Germinal center (tissue), 1 donor: ENCODE results near the gene NF1.
"Not testable (repeated sequence)": the region's sequence is repeated elsewhere in the genome, so short reads cannot be mapped to it uniquely, and the experiment has no call there.

Experiments used
- DNase-seq: peaks from one replicate; pipeline ENCODE4 v3.0.0; 2012; ENCODE audit warnings: mixed read lengths, low spot score

The NF1 gene, protein sequence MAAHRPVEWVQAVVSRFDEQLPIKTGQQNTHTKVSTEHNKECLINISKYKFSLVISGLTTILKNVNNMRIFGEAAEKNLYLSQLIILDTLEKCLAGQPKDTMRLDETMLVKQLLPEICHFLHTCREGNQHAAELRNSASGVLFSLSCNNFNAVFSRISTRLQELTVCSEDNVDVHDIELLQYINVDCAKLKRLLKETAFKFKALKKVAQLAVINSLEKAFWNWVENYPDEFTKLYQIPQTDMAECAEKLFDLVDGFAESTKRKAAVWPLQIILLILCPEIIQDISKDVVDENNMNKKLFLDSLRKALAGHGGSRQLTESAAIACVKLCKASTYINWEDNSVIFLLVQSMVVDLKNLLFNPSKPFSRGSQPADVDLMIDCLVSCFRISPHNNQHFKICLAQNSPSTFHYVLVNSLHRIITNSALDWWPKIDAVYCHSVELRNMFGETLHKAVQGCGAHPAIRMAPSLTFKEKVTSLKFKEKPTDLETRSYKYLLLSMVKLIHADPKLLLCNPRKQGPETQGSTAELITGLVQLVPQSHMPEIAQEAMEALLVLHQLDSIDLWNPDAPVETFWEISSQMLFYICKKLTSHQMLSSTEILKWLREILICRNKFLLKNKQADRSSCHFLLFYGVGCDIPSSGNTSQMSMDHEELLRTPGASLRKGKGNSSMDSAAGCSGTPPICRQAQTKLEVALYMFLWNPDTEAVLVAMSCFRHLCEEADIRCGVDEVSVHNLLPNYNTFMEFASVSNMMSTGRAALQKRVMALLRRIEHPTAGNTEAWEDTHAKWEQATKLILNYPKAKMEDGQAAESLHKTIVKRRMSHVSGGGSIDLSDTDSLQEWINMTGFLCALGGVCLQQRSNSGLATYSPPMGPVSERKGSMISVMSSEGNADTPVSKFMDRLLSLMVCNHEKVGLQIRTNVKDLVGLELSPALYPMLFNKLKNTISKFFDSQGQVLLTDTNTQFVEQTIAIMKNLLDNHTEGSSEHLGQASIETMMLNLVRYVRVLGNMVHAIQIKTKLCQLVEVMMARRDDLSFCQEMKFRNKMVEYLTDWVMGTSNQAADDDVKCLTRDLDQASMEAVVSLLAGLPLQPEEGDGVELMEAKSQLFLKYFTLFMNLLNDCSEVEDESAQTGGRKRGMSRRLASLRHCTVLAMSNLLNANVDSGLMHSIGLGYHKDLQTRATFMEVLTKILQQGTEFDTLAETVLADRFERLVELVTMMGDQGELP (N-terminal part only)

GRCh38 chr17:31094600-31095235 lies at the start of gene NF1:
NF1 (plus strand) TSS chr17:31094977; CDS start chr17:31095310, 333 bp downstream.
- peak; percentile 98 for DNase-seq

DNA sequence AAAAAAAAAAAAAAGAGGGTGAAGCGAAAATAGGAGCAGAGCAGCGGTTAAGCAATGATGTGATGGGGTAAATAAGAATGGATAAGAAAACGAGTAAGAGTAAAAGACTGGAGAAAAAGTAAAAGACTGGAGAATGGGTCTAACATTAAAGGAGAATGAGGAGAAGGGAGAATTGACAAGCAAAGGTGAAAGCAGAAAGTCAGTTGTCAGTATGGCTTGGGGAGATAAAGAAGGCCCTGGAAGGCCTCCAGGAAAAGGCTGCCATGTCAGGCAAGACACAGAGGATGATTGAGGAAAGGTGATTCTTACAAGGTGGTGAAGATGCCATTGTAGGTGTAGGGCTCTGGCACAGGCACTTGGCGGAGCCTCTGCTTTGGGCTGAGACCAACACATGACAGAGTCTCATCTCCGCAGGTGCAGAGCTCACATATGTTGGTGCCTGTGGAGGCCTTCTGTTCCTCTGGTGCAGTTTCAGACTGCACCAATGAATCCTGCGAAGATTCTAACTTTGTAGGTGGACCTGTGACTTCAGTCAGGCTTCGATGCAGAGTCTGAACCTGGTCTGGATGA lies 47.8 kb upstream of the NF1 start:
- DNase-seq, result not testable (repeated sequence)

DNA sequence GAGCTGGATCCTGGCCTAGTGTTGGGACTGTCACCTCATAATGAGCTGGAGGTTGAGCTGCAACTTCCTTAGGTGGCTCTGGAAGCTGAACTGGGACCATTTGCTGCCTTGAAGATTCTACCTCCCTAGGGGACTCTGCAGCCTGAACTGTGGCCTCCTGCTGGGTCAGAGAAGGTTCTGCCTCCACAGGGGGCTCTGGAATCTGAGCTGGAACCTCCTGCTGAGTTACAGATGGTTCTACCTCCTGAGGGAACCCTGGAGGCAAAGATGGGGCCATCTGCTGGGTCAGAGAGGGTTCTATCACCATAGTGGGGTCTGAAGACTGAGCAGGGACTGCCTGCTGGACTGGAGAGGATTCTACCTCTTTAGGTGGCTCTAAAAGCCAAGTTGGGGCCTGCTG lies 46.6 kb upstream of the NF1 start:
- DNase-seq, result no peak

DNA sequence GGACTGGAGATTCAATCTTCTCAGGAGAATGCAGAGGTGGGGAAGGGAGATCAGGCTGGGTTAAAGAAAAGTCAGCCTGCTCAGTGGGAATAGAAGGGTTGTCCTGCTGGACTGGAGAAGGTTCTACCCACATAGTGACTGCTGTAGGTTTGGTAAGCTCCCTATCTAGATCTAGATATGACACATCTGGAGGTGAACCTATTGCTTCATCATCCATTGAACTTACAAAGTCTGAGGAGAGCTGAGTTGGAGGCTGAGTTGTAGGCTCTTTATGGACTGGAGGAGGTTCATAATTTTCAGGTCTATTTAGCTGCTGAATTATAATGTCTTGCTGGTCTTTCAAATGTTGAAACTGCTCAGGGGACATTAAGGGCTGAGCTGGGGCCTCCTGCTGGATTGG lies 46.0 kb upstream of the NF1 start:
- DNase-seq, result no peak

GRCh38 chr17:31050948-31051347 lies 43.8 kb upstream of the NF1 start:
- no peak for DNase-seq

- no peak for DNase-seq
Measured at GRCh38 chr17:31051506-31051905, 43.3 kb upstream of the NF1 start.

GRCh38 chr17:31052187-31052889 lies 42.4 kb upstream of the NF1 start:
- no peak for DNase-seq

GRCh38 chr17:31053071-31053470 lies 41.7 kb upstream of the NF1 start:
- DNase-seq, result no peak

DNA sequence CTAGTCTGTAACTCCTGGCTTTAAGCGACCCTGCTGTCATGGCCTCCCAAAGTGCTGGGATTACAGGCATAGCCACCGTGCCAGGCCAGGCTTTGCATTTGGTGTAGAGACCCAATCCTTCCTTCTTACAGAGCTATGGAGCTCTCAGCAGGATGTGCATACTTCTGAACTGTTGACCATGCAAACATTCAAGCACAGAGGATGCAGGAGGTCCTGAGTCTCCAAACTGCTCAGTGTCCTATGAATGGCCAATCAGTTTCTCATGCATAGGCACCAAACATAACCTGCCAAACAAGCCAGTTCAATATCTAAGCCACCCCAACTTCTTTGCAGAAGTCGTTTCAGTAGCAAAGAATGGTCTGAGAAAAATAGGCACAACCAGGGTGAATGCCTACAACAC lies 40.0 kb upstream of the NF1 start:
- DNase-seq, result no peak

DNA sequence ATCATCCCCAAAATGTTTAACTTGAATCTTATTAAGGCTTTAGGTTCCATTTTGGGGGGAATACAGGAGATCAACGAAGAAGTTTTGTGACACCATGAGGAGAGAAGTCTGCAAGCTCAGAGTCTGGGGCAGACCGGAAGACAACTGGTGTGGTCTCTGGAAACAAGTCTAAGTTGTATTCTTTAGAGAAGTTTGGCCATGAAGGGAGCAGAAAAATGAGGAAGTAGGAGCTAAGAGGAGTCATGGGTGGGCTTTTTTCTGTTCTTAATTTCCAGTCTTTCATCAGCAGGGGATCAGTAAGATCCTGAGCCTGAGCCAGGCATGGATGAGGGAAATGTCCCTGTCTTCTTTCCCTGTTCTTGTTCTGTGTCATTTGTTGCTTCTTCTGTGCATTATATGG lies 35.8 kb upstream of the NF1 start:
- DNase-seq, result no peak

- DNase-seq, result no peak
Measured at GRCh38 chr17:31060791-31061550, 33.8 kb upstream of the NF1 start.

GRCh38 chr17:31061678-31062077 lies 33.1 kb upstream of the NF1 start:
- no peak for DNase-seq

DNA sequence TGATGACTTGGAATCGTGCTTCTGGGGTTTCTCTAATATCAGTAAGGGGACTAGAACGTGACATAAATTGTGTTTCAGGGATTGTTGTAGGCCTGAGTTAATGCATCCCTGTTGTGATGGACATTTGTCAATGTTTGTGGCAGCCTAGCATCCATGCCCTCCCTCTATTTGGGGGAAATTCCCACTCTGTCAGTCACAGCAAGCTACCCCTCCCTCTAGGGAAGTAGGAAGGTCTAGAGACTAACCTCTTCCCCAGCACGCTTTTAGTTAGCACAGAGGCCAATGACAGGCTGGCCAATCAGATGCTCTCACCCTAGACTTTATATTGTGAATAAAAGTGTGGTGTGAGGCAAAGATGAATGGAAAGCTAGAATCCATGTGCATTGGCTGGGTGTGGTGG lies 32.4 kb upstream of the NF1 start:
- no peak for DNase-seq

- no peak for DNase-seq
Measured at GRCh38 chr17:31064707-31065106, 30.1 kb upstream of the NF1 start.

DNA sequence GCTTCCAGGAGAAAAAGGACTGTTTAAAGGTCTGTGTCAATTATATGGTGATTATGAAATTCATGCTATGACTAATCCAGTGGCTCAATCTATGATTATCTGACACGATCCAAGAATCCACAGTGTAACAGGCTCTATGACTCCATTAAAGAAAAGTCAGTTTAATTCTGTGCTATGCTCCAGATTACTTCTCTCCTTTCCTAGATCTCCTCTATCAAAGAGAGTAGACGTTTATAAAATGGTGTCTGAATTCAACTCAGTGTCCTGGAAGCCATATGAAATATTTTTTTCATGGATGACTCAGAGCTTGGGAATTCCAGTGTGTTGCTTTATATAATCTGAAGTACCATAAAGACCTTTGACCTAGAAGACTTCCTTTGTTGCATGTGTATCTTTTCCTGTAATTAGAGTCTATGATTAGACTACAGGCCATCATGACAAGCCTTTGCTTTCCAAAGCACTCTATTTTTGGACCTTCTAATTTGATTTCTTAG lies 27.0 kb upstream of the NF1 start:
- no peak for DNase-seq

DNA sequence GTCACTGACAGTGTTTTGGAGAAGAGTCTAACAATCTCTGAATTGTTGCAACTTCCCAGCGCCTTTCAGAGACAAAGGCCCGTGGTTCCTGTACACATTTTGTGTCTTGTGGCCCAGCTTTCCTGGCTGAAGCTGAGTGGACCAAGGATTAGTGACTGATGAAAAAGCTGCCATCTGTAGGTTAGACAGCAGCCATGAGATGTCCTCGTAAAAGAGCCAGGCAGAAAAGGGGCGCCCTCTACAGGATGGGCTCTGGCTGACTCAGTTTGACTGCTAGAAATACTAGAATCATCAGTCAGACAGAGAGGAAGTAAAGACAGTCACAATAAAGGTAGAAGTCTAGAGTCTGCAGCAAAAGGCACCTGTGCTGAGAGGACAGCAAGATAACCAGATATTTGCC lies 26.5 kb upstream of the NF1 start:
- peak; percentile 65 for DNase-seq

DNA sequence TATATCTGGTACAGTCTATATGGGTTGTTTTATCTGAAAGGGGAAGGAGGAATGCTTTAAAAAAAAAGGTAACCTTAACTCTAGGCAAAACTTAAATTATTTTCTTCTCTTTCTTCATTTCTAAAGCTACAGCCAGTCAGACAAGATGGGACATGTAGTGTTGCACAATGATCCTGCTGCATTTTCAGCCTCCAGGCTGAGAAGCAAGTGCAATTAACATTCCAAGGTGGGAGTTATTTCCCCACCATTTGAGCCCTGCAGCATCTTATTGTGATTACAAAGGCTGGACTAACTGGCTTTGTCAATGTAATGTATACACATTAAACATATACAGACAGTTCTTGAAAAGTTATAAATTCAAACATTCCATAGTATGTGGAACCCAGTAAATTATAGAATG lies 22.6 kb upstream of the NF1 start:
- no peak for DNase-seq

- no peak for DNase-seq
Measured at GRCh38 chr17:31073411-31073810, 21.4 kb upstream of the NF1 start.

- DNase-seq, result no peak
Measured at GRCh38 chr17:31074772-31075555, 19.8 kb upstream of the NF1 start.
